ENCODE results near the gene CDC25B.
"Not testable (repeated sequence)": the region's sequence is repeated elsewhere in the genome, so short reads cannot be mapped to it uniquely, and the experiment has no call there.

The CDC25B gene

DNA sequence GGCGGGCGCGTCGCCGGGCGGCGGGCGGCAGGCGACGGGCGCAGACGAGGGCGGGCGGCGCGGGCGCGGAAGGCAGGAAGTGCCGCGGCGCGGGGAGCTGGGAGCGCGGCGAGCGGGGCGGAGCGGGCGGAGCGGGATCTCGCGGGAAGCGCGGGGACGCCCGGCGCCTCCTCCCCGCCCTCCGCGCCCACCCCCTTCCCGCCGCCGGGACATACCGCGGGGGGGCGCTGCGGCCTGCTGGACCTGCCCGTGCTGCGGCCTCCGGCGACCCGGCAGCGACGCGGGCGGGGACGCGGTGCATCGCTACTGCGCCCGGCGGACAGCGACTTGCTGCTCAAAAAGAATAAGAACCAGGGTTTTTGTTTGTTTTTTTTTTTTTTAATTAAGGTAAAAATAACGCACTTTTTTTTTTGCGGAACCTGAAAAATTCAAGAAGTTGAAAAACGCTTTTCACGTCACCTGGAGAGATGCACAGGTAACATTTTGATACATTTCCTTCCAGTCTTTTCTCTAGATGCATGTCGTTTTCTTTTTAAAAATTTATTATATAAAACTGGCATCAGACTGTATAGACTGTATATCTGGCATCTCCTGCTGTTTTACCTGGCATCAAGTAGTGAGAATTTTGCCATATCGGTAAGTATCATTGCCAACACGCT, 9.3 kb upstream of the CDC25B start, which contains the start of gene CENPB:
TSS of gene CENPB (minus strand) at position 76 of the 659 bp plus-strand sequence. CDS start 257 bp downstream, outside the sequence.
- H3K27ac ChIP-seq, result peak within 1 kb of the TSS; percentile 94
- no peak for TF ChIP-seq ZFX (IDR thresholded peaks at IDR 0.05)
- TF ChIP-seq, protein P1, sequence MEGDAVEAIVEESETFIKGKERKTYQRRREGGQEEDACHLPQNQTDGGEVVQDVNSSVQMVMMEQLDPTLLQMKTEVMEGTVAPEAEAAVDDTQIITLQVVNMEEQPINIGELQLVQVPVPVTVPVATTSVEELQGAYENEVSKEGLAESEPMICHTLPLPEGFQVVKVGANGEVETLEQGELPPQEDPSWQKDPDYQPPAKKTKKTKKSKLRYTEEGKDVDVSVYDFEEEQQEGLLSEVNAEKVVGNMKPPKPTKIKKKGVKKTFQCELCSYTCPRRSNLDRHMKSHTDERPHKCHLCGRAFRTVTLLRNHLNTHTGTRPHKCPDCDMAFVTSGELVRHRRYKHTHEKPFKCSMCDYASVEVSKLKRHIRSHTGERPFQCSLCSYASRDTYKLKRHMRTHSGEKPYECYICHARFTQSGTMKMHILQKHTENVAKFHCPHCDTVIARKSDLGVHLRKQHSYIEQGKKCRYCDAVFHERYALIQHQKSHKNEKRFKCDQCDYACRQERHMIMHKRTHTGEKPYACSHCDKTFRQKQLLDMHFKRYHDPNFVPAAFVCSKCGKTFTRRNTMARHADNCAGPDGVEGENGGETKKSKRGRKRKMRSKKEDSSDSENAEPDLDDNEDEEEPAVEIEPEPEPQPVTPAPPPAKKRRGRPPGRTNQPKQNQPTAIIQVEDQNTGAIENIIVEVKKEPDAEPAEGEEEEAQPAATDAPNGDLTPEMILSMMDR (conservative IDR thresholded peaks at IDR 0.05), result peak; percentile 93

DNA sequence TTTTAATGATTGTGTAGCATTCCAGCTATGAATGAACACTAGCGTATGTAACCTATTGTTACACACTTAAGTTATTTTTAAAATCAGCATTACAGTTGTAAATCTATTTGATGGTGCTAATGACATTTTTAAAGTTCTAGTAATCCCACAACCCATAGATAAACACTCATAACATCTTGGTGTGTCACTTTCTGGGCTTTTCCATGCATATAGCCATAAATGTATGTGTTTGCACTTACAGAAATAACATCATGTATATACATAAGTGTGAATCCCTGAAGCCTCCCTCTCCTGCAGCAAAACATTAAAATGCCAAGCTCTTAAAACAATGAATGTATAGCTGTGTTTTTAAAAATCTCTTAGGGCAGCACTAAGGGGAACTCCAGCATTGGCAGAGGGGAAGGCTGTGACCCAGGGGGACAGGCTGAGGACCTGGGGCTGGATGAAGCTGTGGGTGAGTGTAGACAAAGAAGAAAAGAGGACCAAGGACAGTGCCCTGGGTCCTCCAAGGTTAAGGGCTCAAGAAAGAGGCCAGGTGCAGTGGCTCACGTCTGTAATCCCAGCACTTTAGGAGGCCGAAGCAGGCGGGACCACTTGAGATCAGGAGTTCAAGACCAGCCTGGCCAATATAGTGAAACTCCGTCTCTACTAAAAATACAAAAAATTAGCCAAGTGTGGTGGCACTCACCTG, 8.6 kb upstream of the CDC25B start:
- TF ChIP-seq, protein P1 (conservative IDR thresholded peaks at IDR 0.05), result no peak
- no peak for TF ChIP-seq ZFX (IDR thresholded peaks at IDR 0.05)
- H3K27ac ChIP-seq, result no peak overlapping the region

DNA sequence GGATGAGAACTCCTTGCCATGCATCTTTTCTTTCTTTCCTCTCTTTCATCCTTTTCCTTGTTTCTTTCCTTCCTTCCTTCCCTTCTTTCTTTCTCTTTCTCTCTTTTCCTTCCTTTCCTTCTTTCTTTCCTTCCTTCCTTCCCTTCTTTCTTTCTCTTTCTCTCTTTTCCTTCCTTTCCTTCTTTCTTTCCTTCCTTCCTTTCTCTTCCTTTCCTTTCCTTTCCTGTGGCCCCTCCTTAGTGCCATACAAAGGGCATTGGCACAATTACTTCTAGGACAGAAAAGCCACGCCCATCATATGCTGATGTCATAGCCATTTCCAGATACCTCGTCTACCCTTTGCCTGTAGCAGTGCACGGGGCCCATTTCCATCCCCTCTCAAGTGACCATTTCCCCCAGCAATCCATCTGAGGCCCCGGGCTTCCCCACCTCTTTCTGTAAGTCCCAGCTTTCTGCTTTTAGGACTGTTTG, 7.4 kb upstream of the CDC25B start:
- TF ChIP-seq, protein P1 (conservative IDR thresholded peaks at IDR 0.05), result no peak
- no peak for TF ChIP-seq ZFX (IDR thresholded peaks at IDR 0.05)
- H3K27ac ChIP-seq, result no peak overlapping the region

DNA sequence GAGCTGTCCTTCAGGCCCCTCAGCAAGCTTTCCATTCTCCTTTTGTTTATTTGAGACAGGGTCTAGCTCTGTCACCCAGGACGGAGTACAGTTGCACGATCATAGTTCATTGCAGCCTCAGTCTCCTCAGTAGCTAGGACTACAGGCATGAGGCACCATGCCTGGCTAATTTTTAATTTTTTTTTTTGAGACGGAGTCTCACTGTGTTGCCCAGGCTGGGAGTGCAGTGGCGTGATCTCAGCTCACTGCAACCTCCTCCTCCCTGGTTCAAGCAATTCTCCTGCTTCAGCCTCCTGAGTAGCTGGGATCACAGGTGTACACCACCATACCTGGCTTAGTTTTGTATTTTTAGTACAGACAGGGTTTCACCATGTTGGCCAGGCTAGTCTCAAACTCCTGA, 6.9 kb upstream of the CDC25B start:
- H3K27ac ChIP-seq, result not testable (repeated sequence)

DNA sequence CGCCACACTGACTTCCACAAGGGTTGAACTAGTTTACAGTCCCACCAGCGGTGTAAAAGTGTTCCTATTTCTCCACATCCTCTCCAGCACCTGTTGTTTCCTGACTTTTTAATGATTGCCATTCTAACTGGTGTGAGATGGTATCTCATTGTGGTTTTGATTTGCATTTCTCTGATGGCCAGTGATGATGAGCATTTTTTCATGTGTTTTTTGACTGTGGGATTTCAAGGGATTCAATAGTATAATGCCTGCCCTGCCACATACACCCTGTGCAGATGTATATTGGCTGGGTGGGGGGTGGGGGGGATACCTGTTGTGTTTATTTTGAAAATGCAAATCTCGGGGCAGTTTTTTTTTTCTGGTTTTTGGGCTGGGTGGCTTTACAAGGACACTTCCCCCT, 1.9 kb upstream of the CDC25B start:
- H3K27ac ChIP-seq, result not testable (repeated sequence)

DNA sequence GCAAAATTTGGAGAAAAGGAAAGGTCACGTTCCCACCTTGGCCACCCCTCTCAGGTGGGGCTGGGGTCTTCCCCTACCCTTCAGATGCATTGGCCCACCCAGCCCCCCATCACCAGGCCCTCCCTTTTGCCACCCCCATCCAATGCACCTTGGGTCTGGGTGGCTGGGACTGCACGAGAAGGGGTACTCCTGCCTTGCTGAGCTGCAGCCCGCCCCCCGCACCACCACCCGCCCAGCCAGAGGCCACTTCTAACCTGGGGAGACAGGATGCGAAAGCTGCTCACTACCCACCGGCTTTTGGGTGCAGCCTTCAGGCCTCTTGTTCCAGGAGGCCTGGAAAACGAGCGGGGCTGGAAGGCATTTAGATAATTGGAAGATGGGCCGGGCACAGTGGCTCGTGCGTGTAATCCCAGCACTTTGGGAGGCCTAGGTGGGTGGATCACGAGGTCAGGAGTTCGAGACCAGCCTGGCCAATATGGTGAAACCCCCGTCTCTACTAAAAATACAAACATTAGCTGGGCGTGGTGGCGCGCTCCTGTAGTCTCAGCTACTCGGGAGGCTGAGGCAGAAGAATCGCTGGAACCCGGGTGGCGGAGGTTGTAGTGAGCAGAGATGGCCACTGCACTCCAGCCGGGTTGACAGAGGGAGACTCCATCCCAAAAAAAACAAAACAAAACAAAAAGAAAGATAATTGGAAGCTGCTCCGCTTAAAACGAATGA, 1.2 kb upstream of the CDC25B start:
- peak overlapping the region; percentile 83 for H3K27ac ChIP-seq
- TF ChIP-seq, protein P1 (conservative IDR thresholded peaks at IDR 0.05), result no peak
- no peak for TF ChIP-seq ZFX (IDR thresholded peaks at IDR 0.05)

DNA sequence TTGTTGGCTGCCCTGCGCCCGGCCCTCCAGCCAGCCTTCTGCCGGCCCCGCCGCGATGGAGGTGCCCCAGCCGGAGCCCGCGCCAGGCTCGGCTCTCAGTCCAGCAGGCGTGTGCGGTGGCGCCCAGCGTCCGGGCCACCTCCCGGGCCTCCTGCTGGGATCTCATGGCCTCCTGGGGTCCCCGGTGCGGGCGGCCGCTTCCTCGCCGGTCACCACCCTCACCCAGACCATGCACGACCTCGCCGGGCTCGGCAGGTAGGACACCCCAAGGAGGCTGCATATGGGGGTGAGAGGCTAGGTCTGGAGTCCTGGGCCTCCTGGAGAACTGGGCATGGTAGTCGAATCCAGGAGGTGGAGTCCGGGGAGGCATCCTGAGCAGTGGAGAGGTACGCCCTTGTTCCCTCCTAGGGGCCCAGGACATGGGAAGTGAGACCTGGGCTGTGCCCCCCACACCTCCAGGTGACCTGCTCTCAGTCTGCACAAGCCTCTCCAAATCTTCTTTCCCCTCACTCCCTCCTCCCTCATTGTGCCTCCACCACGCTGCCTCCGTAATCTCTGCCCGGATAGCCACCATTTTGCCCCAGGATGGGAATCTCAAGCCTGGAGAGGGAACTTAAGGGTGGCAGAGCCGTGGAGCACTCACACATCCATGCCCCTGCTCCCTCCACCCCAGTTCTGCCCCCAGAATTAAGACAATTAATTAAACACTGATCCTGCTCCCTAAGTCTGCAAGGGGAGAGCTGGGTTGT, 541 bp downstream of the CDC25B start:
- TF ChIP-seq, protein P1 (conservative IDR thresholded peaks at IDR 0.05), result no peak
- peak; percentile 36; the same call in 1 of the 2 replicates for TF ChIP-seq ZFX (IDR thresholded peaks at IDR 0.05)
- peak overlapping the region; percentile 83 for H3K27ac ChIP-seq

DNA sequence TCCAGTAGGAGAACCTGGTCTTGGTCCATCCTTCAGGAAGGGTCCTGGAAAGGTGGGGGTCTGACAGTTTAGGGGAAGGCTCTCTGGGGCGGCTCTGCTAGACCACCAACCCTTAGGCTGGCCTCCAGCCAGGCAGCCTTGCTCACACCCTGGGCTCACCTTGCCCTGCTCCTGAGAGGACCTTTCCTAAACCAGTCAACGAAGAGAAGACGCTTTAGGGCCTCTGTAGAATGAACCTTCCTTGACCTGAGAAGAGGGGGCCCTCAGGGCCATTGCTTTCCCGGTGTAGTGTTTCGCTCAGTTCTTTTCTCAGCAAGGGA, 1.1 kb downstream of the CDC25B start:
- TF ChIP-seq ZFX (IDR thresholded peaks at IDR 0.05), result no peak
- TF ChIP-seq, protein P1 (conservative IDR thresholded peaks at IDR 0.05), result no peak
- H3K27ac ChIP-seq, result peak overlapping the region; percentile 83
